Body of pancreas (tissue), 4 donors: ENCODE data around the gene CATSPERZ.

Source experiments
- CTCF ChIP-seq, 7 experiments: fragments of 450-650 bp in 4 of 7; fragments of 200-600 bp in 3 of 7; sonication (generic) in 3 of 7; IDR thresholded peaks; one replicate each; pipeline ENCODE4 v1.5.1; 2016 to 2019; ENCODE audit warnings: antibody characterized with exemption in 7 of 7
- POLR2A ChIP-seq, 3 donors: fragments of 450-650 bp; IDR thresholded peaks; one replicate each; pipeline ENCODE4 v1.6.1; 2016; ENCODE audit warnings: antibody characterized with exemption in 3 of 3, mild to moderate bottlenecking in 2 of 3

GRCh38 chr11:64338716-64339115 is 38.6 kb downstream of the CATSPERZ start:
- no peak for TF ChIP-seq POLR2A (IDR thresholded peaks at IDR 0.05)
- no peak for TF ChIP-seq CTCF (IDR thresholded peaks at IDR 0.05)
